T-helper 2 cell (primary cell): Measurements from ENCODE around the gene HIVEP3.

Experiments
- DNase-seq, 5 experiments: peaks; one replicate each; pipeline versions ENCODE4 v3.0.0 to v3.0.0-alpha.2; 2012 to 2022

HIVEP3 gene

DNA sequence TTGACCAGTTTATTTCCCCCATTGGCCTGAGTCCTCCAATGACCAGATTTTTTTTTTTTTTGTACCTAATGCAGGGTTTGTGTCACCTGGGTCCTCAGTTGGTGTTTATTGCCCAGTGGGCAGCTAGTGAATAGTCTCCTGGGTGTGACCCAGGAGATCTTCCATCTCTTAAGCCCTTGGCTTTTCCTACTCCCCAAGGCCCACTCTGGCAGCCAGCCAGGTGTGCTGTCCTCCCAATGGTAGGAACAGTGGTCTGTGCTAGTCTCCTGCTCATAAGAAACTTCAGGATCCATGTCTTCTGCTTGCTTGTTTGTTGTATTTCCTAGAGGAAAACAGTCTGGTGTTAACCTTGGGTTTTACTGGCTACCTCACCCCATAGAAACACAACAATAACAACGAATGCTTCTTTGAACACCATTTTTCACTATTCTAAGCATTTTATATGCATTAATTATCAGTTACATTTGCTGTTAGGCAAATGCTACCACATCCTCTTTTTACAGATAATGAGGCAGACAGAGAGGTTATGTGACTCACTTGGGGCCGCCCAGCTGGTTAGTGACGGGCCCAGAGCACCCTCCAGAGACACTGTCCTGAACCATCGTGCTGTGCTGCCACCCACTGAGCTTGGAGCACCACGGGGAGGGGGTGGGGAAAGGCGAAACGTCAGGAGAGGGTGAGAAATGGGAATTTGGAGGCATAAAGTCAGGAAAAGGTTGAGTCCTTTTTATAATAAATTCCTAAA is 107.5 kb downstream of the HIVEP3 start:
- peak in 2 of 5 experiments; percentile 44 to 68 for DNase-seq

DNA sequence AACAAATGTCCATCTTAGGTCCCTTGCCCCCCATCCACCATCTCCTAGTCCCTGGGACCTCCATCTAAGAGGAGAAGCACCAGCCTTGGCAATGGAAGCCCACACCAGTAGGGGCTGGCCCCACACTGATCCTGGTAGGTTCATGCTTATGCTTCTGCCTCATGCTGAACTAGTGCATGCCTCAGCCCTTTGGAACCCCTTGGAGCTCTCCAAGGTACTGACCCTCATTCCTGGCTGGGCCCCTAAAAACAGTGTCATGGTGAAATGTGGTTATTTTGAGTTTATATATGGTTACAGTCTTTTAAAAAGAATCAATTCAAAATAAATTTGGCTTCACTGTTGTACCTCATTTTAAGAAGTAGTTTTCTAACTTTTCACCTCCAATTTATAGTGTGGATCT is 108.3 kb downstream of the HIVEP3 start:
- DNase-seq: peak in 1 of 5 experiments; percentile 55

DNA sequence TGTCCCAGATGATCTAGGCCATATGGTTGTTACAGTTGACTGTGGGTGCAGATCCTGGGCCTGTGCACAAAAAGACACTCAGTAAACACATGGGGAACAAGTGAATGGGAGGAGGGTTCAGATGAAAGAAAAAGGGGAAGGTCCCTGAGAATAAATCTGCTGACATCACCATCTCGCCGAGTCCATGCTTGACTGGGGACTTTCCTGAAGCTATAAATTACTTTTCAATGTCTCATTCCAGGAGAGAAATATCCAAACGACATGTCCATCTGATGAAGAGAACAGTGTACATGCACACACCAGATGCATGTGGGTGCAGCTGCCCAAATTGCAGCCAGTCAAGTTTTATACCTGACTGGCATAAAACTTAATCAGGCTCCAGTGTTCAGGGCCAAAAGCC is 109.0 kb downstream of the HIVEP3 start:
- no peak for DNase-seq

- no peak for DNase-seq
These were observed 111.3 kb downstream of the HIVEP3 start for GRCh38 chr1:41807390-41807789.

DNA sequence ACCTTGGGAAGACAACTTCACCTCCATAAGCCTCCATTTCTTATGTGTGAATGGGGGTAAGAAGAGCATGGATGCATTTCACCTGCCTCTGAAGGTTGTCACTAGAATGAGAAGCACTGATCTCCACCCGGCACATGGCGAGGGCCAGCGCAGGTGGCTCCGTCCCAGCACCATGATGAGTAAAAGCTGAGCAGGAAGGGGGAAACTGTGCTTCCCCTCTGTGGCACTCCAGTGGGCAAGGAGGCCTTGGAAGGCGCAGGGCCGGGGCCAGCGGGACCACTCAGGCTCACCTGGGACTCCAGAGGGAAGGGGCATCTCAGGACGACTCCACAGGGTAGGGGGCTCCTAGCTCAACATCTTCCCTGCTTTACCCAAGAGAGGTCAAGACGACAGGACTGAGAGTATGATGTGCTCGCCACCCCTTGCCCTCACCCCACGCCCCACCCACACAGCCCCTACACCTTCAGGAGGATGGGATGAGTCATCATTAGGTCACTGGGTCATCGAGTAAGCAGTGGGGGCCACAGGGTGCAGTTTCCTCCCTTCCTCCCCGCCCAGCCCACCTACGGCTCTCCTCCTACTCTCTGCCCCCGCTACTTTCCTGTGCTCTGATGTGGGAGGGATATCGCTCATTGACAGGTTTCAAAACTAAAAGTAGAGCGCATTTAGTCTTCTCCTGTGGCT is 112.1 kb downstream of the HIVEP3 start:
- peak in 3 of 5 experiments; percentile 30 to 49 (median 47) for DNase-seq

DNA sequence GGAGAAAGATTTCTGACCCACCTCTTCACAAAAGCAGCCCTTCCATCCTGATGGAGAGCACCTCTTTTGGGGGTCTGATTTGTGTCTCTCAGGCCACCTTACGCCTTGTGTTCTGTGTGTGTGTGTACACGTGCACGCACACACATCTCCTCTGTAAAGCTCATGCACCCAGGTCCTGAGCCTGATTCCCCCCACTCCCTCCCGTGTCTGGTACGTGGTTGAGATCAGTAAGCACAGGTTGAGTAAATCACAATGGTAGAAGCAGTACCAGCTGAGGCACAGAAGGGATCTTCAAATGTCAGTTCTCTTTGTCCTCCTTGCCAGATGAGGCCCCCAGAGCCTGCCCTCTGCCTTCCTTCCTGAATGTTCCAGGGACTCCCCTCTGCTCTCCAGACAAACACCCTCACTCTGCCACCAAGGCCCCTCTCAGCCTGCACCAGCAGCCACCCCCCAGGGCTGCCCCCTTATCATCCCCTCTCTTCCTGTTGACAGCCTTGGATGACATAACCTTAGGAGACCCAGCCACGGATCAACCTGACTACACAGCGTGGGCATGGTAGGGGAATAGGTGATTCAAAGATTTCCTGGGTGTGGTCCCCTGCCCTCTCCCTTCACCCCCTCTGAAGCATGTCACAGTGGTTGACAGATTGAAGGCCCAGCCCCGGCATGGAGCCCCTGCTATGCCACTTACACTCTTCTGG is 112.8 kb downstream of the HIVEP3 start:
- DNase-seq: peak in 1 of 5 experiments; percentile 33

DNA sequence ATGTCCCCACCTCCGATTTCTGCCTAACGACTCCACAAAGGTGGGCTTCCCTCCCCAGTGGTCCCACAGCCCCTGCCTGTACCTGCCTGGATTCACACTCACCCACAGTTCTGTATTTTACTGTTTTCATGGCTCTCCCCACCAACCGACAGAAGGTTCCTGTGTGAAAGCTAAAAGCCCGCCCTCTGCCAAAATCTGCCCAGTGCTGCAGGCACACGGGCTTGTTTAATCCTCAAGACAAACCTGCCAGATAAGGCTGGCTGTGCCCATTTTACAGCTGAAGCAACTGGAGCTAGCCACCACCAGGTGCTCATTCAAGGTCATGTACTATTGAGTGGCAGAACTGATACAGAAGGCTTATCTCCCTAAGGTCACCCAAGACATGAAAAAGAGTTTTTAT is 114.5 kb downstream of the HIVEP3 start:
- DNase-seq: peak in 1 of 5 experiments; percentile 71

DNA sequence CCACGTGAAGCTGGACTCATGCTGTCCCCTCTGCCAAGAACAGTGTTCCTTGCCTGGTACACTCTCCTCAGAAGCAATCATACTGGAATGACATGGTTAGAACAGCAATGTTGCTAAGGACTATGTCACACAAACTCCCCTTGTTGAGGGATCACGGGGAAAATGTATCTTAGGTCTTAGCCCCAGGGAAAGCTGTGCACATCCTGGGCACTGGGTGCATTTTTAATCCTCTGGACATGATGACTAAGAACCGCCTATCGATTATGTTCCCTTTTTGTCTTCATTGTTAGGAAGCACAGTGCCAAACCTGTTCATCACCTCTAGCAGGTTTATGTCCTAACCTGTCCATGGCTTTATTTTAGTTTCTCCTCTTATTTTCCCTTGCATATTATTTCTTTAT is 115.1 kb downstream of the HIVEP3 start:
- DNase-seq: no peak

GRCh38 chr1:41802532-41803501 is 115.9 kb downstream of the HIVEP3 start:
- DNase-seq: peak in 2 of 5 experiments; percentile 54 to 78

- no peak for DNase-seq
These were observed 118.4 kb downstream of the HIVEP3 start for GRCh38 chr1:41800311-41800829.

DNA sequence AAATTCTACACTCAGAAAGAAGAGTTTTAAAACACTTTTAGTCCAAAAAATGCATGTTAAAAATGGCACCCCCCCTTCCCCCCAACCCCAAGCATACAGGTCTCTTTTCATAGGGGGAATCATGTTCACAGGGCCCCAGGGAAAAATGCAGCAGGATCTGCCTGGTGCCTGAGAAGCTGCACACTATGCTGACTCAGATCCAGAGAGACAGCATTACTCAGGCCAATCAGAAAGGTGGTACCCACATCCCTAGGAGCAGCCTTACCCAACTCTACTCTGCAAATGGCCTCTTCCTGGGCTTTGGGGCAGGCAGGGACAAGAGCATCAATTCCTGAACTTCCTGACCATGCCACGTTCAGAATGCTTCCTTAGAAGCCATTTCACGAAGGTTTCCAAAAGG is 119.0 kb downstream of the HIVEP3 start:
- DNase-seq: peak in 1 of 5 experiments; percentile 67

GRCh38 chr1:41799205-41799604 is 119.5 kb downstream of the HIVEP3 start:
- DNase-seq: no peak

GRCh38 chr1:41795205-41795762 is 123.4 kb downstream of the HIVEP3 start:
- no peak for DNase-seq

DNA sequence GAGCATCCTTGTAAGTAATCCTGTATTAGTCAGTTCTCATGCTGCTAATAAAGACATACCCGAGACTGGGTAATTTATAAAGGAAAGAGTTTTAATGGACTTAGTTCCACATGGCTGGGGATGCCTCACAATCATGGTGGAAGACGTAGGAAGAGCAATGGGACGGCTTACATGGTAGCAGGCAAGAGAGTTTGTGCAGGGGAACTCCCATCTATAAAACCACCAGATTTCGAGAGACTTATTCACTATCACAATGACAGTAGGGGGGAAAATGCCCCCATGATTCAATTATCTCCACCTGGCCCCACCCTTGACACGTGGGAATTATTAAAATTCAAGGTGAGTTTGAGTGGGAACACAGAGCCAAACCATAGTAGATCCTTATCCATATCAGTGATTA is 124.7 kb downstream of the HIVEP3 start:
- DNase-seq: no peak

DNA sequence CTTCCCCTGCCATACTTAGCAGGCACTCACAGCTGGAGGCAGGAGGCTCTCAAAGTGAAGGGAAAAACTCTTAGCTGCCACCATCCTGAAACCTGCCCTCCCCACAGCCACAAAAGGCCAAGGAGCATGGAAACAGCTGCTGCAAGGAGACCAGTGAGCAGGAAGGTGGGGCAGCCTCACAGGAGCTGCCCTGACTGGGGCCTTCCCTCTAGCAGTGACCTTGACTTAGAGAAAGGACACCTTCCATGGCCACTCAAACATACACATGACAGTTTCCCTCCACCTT is 126.3 kb downstream of the HIVEP3 start:
- no peak for DNase-seq

DNA sequence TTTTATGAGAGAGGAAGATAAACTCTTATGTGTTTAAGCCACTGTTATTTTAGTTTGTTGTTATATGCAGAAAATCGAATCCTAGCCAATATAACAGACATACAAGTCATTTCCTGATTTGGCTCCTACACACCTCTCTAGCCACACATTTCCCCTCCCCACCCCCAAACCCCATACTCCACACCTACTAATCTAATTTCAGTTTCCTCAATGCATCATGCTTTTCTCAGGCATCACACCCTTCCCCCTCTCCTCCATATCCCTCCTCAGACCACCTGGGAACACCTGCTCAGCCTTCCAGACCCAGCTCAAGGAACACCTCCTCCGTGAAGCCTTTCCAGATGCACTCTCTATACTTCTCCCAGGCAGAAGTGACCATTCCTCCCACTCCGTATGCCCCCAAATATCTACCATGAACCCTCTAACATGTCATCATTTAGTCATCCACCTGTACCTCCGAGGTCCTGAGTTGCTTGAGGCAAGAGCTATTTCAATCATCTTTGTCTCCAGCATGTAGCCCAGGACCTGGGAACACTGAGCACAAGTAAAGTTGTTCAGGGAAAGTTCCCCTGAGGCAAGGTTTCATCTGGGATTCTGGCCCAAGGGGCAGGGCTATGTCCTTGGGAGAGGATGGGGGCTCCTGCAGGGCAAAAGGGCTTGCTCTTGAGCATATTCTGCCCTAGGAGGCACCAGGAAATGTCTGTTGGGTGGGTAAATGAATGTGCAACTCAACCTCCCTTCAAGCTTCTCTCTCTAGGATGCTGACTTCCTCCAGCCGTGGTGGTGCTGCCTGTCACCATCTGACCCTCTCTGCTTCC is 126.8 kb downstream of the HIVEP3 start:
- peak in 1 of 5 experiments; percentile 69 for DNase-seq

GRCh38 chr1:41790351-41790750 is 128.4 kb downstream of the HIVEP3 start:
- DNase-seq: no peak

DNA sequence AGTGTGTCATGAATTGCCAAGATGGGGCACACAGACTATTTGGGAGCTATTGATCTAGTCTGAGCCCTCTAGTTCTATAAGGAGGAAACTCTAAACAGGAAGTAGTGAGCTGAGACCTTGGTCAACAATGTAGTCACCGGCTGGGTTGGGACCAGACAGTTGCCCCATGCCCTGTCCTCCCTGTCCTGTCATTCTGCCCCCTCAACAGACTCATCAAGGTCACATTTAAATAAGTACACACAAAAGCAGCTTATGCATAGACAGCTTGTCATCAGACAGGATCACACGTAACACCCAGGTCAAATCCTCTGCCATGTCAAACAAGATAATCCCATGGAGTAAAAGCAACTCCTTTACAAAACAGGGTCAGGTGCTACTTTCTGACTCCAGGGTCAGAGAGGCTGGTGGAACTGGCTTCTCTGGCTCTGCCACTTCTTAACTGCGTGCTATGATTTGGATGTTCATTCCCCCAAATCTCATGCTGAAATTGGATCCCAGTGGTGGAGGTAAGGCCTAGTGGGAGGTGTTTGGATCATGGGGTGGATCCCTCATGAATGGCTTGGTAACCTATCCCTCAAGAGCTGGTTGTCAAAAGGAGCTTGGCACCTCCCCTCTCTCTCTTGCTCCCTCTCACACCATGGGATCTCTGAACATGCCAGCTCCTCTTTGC is 128.9 kb downstream of the HIVEP3 start:
- DNase-seq: no peak

- DNase-seq: no peak
These were observed 130.3 kb downstream of the HIVEP3 start for GRCh38 chr1:41788427-41788826.

- no peak for DNase-seq
These were observed 134.0 kb downstream of the HIVEP3 start for GRCh38 chr1:41784531-41785274.
